HG02943 (cell line): ENCODE data around the gene STRN4.

Source experiments
- ATAC-seq: cut with Tn5 transposase; IDR thresholded peaks from one replicate; pipeline ENCODE4 v1.9.1; 2021; ENCODE audit warnings: mild to moderate bottlenecking, low read depth, moderate library complexity; ENCODE audit not compliant: unreplicated experiment

STRN4 gene

GRCh38 chr19:46687438-46688145 is 58.7 kb downstream of the STRN4 start:
- ATAC-seq: no peak

- no peak for ATAC-seq
These were observed 61.1 kb downstream of the STRN4 start for GRCh38 chr19:46685189-46685588.

- ATAC-seq: no peak
These were observed 68.0 kb downstream of the STRN4 start for GRCh38 chr19:46678110-46678732.

- no peak for ATAC-seq
These were observed 71.7 kb downstream of the STRN4 start for GRCh38 chr19:46674416-46675178.

GRCh38 chr19:46670813-46671212 is 75.4 kb downstream of the STRN4 start:
- ATAC-seq: no peak
